Smooth muscle cell of trachea (primary cell): ENCODE measurements around the gene ATPAF1. TPM values are rescaled to one million over a fixed set of nuclear protein-coding genes. Genes with fewer than 3 reads are reported as not detected.

Source experiments
- total RNA-seq: library from RNA; depleted of rRNA; stranded (reverse); fragments of >200 nt; gene quantifications from 2 replicates; pipeline ENCODE4 v1.2.1, GENCODE V29; 2014

ATPAF1 gene
- 62.8 and 71.0 TPM in 2 replicates for total RNA-seq

GRCh38 chr1:46667782-46668760 lies at the start of gene ATPAF1:
Gene ATPAF1, minus strand, starts transcription at chr1:46668364. Its CDS starts 42 bp downstream, at chr1:46668322.

GRCh38 chr1:46671554-46671953 lies 3.4 kb upstream of the ATPAF1 start, which contains the start of gene TEX38:
Gene TEX38, plus strand, starts transcription at chr1:46671854. Its CDS starts 81 bp downstream, at chr1:46671935.

GRCh38 chr1:46616277-46617107 lies 51.7 kb downstream of the ATPAF1 start, which contains the start of gene MOB3C:
Gene MOB3C, minus strand, starts transcription at chr1:46616811. Its CDS starts 3,490 bp downstream, at chr1:46613321.

GRCh38 chr1:46603858-46604549 lies 64.2 kb downstream of the ATPAF1 start, which contains the start of gene MKNK1:
Gene MKNK1, minus strand, starts transcription at chr1:46604268. Its CDS starts 20,941 bp downstream, at chr1:46583327.

Other genes with a start within 250 kb of the ATPAF1 start
- gene DMBX1, start 178.5 kb downstream of the ATPAF1 start, total RNA-seq: not detected in 2 replicates
- not detected in 2 replicates for gene KNCN, start 116.7 kb downstream of the ATPAF1 start, total RNA-seq
- gene MKNK1, start 64.1 kb downstream of the ATPAF1 start, total RNA-seq: 23.0 and 24.6 TPM in 2 replicates
- gene MOB3C, start 51.6 kb downstream of the ATPAF1 start, total RNA-seq: 9.7 and 17.5 TPM in 2 replicates
- 0.29 TPM in 1 of 2 replicates, not detected in the other for gene TEX38, start 3.5 kb upstream of the ATPAF1 start, total RNA-seq
- 50.6 and 57.2 TPM in 2 replicates for gene EFCAB14, start 50.8 kb upstream of the ATPAF1 start, total RNA-seq
- gene CYP4B1, start 130.7 kb upstream of the ATPAF1 start, total RNA-seq: not detected in 2 replicates